PC-9 (cell line): Measurements from ENCODE around the gene NOP9. TPM values are rescaled to one million over a fixed set of nuclear protein-coding genes. Genes with fewer than 3 reads are reported as not detected.

Experiments
- BruUV-seq: library from RNA; stranded (reverse); fragments of 400-500 nt; replicated peaks from 2 replicates; lab custom pipeline; 2021; lab: Mats Ljungman, UMichigan
- CTCF ChIA-PET: fragments of 300-600 bp; sonication (Branson Sonifier 250); formaldehyde crosslinking; loops from one replicate; lab custom pipeline; 2022; ENCODE audit warnings: antibody characterized with exemption; lab: Charles Lee
- POLR2A ChIA-PET: fragments of 300-600 bp; sonication (Branson Sonifier 250); formaldehyde crosslinking; loops from one replicate; lab custom pipeline; 2022; ENCODE audit warnings: antibody characterized with exemption; ENCODE audit not compliant: unreplicated experiment; lab: Charles Lee
- DNase-seq, 2 experiments: peaks; one replicate each; pipeline versions ENCODE4 v3.0.0 to v3.0.0-alpha.2; 2015 to 2022; ENCODE audit warnings: mixed read lengths in 1 of 2
- H2AFZ ChIP-seq: fragments of 200-600 bp; sonication (generic); 2 replicates; pipeline ENCODE4 v1.8.1; 2017; ENCODE audit warnings: antibody characterized with exemption
- H3F3A ChIP-seq: fragments of 200-600 bp; sonication (generic); 2 replicates; pipeline ENCODE4 v1.8.1; 2017; ENCODE audit warnings: antibody characterized with exemption, mild to moderate bottlenecking, low read depth; ENCODE audit not compliant: insufficient read depth
- H3K27ac ChIP-seq: fragments of 200-600 bp; sonication (generic); 2 replicates; pipeline ENCODE4 v1.6.1; 2016; ENCODE audit warnings: mixed run types
- H3K27me3 ChIP-seq: fragments of 200-600 bp; sonication (generic); 2 replicates; pipeline ENCODE4 v1.6.1; 2016; ENCODE audit warnings: low read depth, mixed run types; ENCODE audit not compliant: insufficient read depth
- H3K36me3 ChIP-seq: fragments of 200-600 bp; sonication (generic); 2 replicates; pipeline ENCODE4 v1.6.1; 2016; ENCODE audit warnings: low read depth, mixed run types
- H3K4me1 ChIP-seq: fragments of 200-600 bp; sonication (generic); replicated peaks from 2 replicates; pipeline ENCODE4 v1.6.1; 2016; ENCODE audit warnings: mixed run types; ENCODE audit not compliant: insufficient read depth
- H3K4me2 ChIP-seq: fragments of 200-600 bp; sonication (generic); 2 replicates; pipeline ENCODE4 v1.6.1; 2017; ENCODE audit warnings: mixed run types
- H3K4me3 ChIP-seq: fragments of 200-600 bp; sonication (generic); 2 replicates; pipeline ENCODE4 v1.6.1; 2016; ENCODE audit warnings: mixed run types
- H3K79me2 ChIP-seq: fragments of 200-600 bp; sonication (generic); 2 replicates; pipeline ENCODE4 v1.6.1; 2017; ENCODE audit warnings: low read depth, mixed run types
- H3K9me2 ChIP-seq: fragments of 200-600 bp; sonication (generic); 2 replicates; pipeline ENCODE4 v1.8.1; 2017; ENCODE audit warnings: mild to moderate bottlenecking; ENCODE audit not compliant: insufficient read depth
- H3K9me3 ChIP-seq: fragments of 200-600 bp; sonication (generic); 2 replicates; pipeline ENCODE4 v1.8.1; 2016; ENCODE audit warnings: low read depth; ENCODE audit not compliant: insufficient read depth
- H4K20me1 ChIP-seq: fragments of 200-600 bp; sonication (generic); 2 replicates; pipeline ENCODE4 v1.8.1; 2017; ENCODE audit not compliant: insufficient read depth
- EZH2 ChIP-seq: fragments of 200-600 bp; sonication (generic); IDR thresholded peaks from 2 replicates; pipeline ENCODE4 v1.8.0; 2017; ENCODE audit warnings: antibody characterized with exemption, low read depth
- intact Hi-C: fragments of 100-400 bp; cut with micrococcal nuclease; formaldehyde crosslinking; loops from one replicate; pipeline ENCODE4 v1.10.0; 2022; ENCODE audit not compliant: unreplicated experiment
- total RNA-seq: library from RNA; stranded (reverse); gene quantifications from 2 replicates; pipeline ENCODE4 v1.2.3, GENCODE V29; 2021
- TF ChIP-seq, protein P1 (sequence below): fragments of 200-600 bp; sonication (generic); conservative IDR thresholded peaks from 2 replicates; pipeline ENCODE4 v1.6.1; 2017; ENCODE audit warnings: mixed run types, antibody characterized with exemption, mild to moderate bottlenecking, moderate library complexity

NOP9 gene
- total RNA-seq, 1 experiment from 2014 or later = 24.4 TPM

DNA sequence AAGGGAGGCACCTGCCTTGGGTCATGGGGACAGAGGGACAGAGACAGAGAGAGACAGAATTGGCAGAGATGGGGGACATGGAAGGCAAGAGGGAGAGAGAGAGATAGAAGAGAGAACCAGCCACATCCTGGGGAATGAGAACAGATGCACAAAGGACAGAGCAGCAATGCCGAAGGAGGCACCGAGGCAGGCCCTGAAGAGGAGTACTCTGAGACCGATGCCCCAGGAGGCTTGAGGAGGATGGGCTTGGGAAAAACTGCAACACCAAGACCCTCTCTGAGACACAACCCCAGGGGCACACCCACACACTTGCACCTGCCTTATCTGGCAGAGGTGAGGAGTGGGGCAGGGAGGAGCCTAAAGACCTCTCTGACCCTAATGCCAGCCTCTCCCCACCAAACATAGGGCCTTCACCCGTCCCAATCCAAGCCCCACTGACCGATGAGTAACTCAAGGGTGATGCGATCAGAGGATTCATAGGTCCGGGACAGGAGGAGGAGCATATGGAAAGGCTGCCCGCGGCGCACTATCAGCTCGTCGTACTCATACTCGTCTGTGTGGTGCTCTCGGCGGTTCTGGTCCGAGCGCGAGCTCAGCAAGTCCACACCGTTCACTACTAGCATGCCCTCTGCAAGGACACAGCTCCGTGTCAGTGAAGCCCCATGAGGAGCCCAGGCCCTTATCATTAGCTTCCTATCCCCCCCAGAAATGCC is 38.2 kb upstream of the NOP9 start:
- H3K27me3 ChIP-seq = no peaks in the 10 kb centered on the region
- H3K79me2 ChIP-seq = no peaks in the 10 kb centered on the region
- no peaks in the 10 kb centered on the region for H3K9me3 ChIP-seq
- no peaks in the 10 kb centered on the region for H3F3A ChIP-seq
- H3K36me3 ChIP-seq = no peaks in the 10 kb centered on the region
- H4K20me1 ChIP-seq = no peaks in the 10 kb centered on the region
- H3K4me2 ChIP-seq = no peak overlapping the region
- no peak for DNase-seq
- intact Hi-C loops = no loop called here
- ChIA-PET CTCF (no interaction called here), POLR2A (no interaction called here)
- no peak overlapping the region for H2AFZ ChIP-seq
- H3K9me2 ChIP-seq = no peaks in the 10 kb centered on the region
- no peak overlapping the region for H3K4me3 ChIP-seq
- no peak for TF ChIP-seq EZH2
- TF ChIP-seq, protein P1, sequence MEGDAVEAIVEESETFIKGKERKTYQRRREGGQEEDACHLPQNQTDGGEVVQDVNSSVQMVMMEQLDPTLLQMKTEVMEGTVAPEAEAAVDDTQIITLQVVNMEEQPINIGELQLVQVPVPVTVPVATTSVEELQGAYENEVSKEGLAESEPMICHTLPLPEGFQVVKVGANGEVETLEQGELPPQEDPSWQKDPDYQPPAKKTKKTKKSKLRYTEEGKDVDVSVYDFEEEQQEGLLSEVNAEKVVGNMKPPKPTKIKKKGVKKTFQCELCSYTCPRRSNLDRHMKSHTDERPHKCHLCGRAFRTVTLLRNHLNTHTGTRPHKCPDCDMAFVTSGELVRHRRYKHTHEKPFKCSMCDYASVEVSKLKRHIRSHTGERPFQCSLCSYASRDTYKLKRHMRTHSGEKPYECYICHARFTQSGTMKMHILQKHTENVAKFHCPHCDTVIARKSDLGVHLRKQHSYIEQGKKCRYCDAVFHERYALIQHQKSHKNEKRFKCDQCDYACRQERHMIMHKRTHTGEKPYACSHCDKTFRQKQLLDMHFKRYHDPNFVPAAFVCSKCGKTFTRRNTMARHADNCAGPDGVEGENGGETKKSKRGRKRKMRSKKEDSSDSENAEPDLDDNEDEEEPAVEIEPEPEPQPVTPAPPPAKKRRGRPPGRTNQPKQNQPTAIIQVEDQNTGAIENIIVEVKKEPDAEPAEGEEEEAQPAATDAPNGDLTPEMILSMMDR = no peak
- BruUV-seq = no TSS peak
- no peaks in the 10 kb centered on the region for H3K4me1 ChIP-seq
- no peak overlapping the region for H3K27ac ChIP-seq

GRCh38 chr14:24261969-24262327 is 37.7 kb upstream of the NOP9 start:
- intact Hi-C loops = no loop called here
- no peak overlapping the region for H3K27ac ChIP-seq
- BruUV-seq = no TSS peak
- no peak overlapping the region for H3K4me2 ChIP-seq
- H3K36me3 ChIP-seq = no peaks in the 10 kb centered on the region
- H2AFZ ChIP-seq = no peak overlapping the region
- H3K4me1 ChIP-seq = no peaks in the 10 kb centered on the region
- H4K20me1 ChIP-seq = no peaks in the 10 kb centered on the region
- DNase-seq = no peak
- H3F3A ChIP-seq = no peaks in the 10 kb centered on the region
- H3K9me3 ChIP-seq = no peaks in the 10 kb centered on the region
- no peak for TF ChIP-seq EZH2
- TF ChIP-seq, protein P1 = no peak
- H3K4me3 ChIP-seq = no peak overlapping the region
- POLR2A ChIA-PET = no interaction called here
- no peaks in the 10 kb centered on the region for H3K79me2 ChIP-seq
- no peaks in the 10 kb centered on the region for H3K9me2 ChIP-seq
- H3K27me3 ChIP-seq = no peaks in the 10 kb centered on the region
- CTCF ChIA-PET = no interaction called here

GRCh38 chr14:24262821-24263733 is 36.6 kb upstream of the NOP9 start, which contains the start of gene TGM1:
Gene TGM1, minus strand, starts transcription at chr14:24263177. Its CDS starts 825 bp downstream, at chr14:24262352.
- Histone ChIP-seq H3K36me3 (no peaks in the 10 kb centered on the region), H3K27ac (no peak within 1 kb of the TSS)

More at GRCh38 chr14:24262821-24263733, 36.6 kb upstream of the NOP9 start, which contains the start of gene TGM1:
- intact Hi-C loops = no loop called here
- H3K9me2 ChIP-seq = no peaks in the 10 kb centered on the region
- no peaks in the 10 kb centered on the region for H3F3A ChIP-seq
- TF ChIP-seq, protein P1 = no peak
- TF ChIP-seq EZH2 = no peak
- no peaks in the 10 kb centered on the region for H4K20me1 ChIP-seq
- H3K9me3 ChIP-seq = no peaks in the 10 kb centered on the region
- peak in 1 of 2 experiments; percentile 29 for DNase-seq
- H3K4me1 ChIP-seq = no peaks in the 10 kb centered on the region
- ChIA-PET CTCF (interaction anchor here (1.2 kb wide), 1 partner anchor 11 kb away, joined by 3 read pairs; no protein-coding TSS in a partner anchor), POLR2A (no interaction called here)
- no TSS peak for BruUV-seq
- no peak within 1 kb of the TSS for H3K4me2 ChIP-seq
- no peak within 1 kb of the TSS for H2AFZ ChIP-seq
- no peak within 1 kb of the TSS for H3K4me3 ChIP-seq
- no peaks in the 10 kb centered on the region for H3K79me2 ChIP-seq
- H3K27me3 ChIP-seq = no peaks in the 10 kb centered on the region
